ENCODE measurements around the gene PGRMC1. TPM values are rescaled to one million over a fixed set of nuclear protein-coding genes. Genes with fewer than 3 reads are reported as not detected.

Gene PGRMC1
- total RNA-seq, 4 donors from 2014 or later = 94.0 to 361 (median 121) TPM

- Histone ChIP-seq H3K4me3 (no peak overlapping the region), H3K36me3 (no peaks in the 10 kb centered on the region), H3K27ac (peak overlapping the region in 1 of 2 donors; percentile 30), H3K4me1 (no peaks in the 10 kb centered on the region), H3K9me3 (no peaks in the 10 kb centered on the region), H3K27me3 (no peaks in the 10 kb centered on the region)
- no peak for TF ChIP-seq CTCF (IDR thresholded peaks at IDR 0.05)
- no peak for TF ChIP-seq POLR2A (IDR thresholded peaks at IDR 0.05)
- DNase-seq = no peak
- intact Hi-C loops (cut with DNase I; ENCODE audit: low total_unique reads) = no loop called here
These were observed 4.3 kb downstream of the PGRMC1 start for GRCh38 chrX:119240356-119240755.

- no peaks in the 10 kb centered on the region for H3K36me3 ChIP-seq
- H3K4me1 ChIP-seq = no peaks in the 10 kb centered on the region
- H3K4me3 ChIP-seq = no peak overlapping the region
- no peak for DNase-seq
- intact Hi-C loops (cut with DNase I; ENCODE audit: low total_unique reads) = no loop called here
- no peak overlapping the region for H3K27ac ChIP-seq
- H3K9me3 ChIP-seq = no peaks in the 10 kb centered on the region
- no peaks in the 10 kb centered on the region for H3K27me3 ChIP-seq
- TF ChIP-seq POLR2A (IDR thresholded peaks at IDR 0.05) = no peak
- TF ChIP-seq CTCF (IDR thresholded peaks at IDR 0.05) = no peak
These were observed 11.6 kb downstream of the PGRMC1 start for GRCh38 chrX:119247702-119248101.

DNA sequence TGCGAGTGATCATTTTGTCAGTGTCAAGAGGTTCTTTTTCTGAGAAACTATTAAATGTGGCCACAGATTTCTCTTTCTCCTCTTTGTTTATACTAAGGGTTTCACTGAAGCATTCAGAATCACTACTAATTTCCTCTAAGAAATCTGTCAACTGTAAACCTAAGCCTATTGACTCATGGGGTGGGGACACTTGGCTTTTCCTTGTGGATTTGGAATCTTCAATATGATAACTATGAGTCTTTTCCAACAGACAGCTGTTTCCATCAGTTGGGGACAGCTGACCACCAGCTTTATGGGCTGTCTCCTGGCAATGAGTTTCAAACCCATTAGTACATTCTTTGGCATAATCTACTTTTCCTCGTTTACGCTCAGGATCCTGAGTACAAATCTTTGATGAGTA is 13.8 kb downstream of the PGRMC1 start:
- Histone ChIP-seq H3K36me3 (no peaks in the 10 kb centered on the region), H3K9me3 (no peaks in the 10 kb centered on the region), H3K4me1 (no peaks in the 10 kb centered on the region), H3K27me3 (no peaks in the 10 kb centered on the region), H3K4me3 (no peak overlapping the region), H3K27ac (no peak overlapping the region)
- intact Hi-C loops (cut with DNase I; ENCODE audit: low total_unique reads) = no loop called here
- TF ChIP-seq POLR2A (IDR thresholded peaks at IDR 0.05) (no peak), CTCF (IDR thresholded peaks at IDR 0.05) (no peak)
- DNase-seq = no peak

DNA sequence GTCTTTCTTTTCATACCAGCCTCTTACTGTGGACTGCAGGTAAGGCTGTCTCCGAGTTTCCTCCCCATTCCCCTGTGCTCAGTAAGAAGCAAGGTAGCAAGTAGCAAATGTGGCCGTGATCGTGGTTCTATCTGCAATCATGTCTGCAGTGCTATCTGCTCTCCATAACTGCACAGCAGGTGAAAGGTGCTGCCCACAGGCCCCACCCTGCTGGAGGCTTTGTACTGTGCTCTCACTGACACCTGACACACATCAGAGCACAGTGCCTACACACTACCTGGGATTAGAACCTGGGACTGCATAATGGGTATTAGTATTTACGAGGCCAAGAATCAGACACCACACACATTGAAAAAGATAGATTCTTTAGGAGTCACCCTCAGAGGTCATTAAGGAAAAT is 15.3 kb downstream of the PGRMC1 start:
- no peaks in the 10 kb centered on the region for H3K27me3 ChIP-seq
- intact Hi-C loops (cut with DNase I; ENCODE audit: low total_unique reads) = no loop called here
- H3K27ac ChIP-seq = no peak overlapping the region
- H3K36me3 ChIP-seq = no peaks in the 10 kb centered on the region
- no peaks in the 10 kb centered on the region for H3K9me3 ChIP-seq
- H3K4me3 ChIP-seq = no peak overlapping the region
- no peak for DNase-seq
- TF ChIP-seq CTCF (IDR thresholded peaks at IDR 0.05) = no peak
- no peaks in the 10 kb centered on the region for H3K4me1 ChIP-seq

DNA sequence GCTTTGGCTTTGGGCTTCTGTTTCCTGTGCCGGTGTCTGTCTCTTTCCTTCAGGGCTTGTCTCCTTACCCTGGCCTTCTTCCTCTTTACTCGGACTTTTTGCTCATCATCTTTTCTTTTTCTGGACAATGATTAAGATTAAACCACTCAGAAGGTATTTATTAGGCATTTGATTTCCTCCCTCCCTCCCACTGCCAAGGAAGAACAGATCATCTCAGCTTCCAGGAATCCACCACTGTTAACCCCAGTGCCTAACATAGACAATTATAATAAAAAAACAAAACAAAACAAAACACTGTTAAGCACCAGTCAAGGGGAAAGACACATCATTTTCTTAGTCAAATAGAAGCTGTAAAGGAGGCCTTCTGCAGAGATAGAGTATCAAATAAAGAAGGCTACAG is 16.6 kb downstream of the PGRMC1 start:
- H3K4me3 ChIP-seq = no peak overlapping the region
- no peak overlapping the region for H3K27ac ChIP-seq
- no peak for DNase-seq
- intact Hi-C loops (cut with DNase I; ENCODE audit: low total_unique reads) = no loop called here
- no peaks in the 10 kb centered on the region for H3K36me3 ChIP-seq
- H3K9me3 ChIP-seq = no peaks in the 10 kb centered on the region
- no peak for TF ChIP-seq CTCF (IDR thresholded peaks at IDR 0.05)
- no peak for TF ChIP-seq POLR2A (IDR thresholded peaks at IDR 0.05)
- no peaks in the 10 kb centered on the region for H3K27me3 ChIP-seq
- no peaks in the 10 kb centered on the region for H3K4me1 ChIP-seq

Measured in uterus (tissue), 4 donors.